ENCODE measurements around the gene SULT1E1. TPM values are rescaled to one million over a fixed set of nuclear protein-coding genes. Genes with fewer than 3 reads are reported as not detected.
A peak's percentile ranks its signal among the peaks of the same experiment; 100 is the strongest.

SULT1E1 gene
- polyA plus RNA-seq, 1 experiment: not detected

- Histone ChIP-seq H3K9me3 (ENCODE audit: control insufficient read depth, insufficient read depth, low read length) (no peaks in the 10 kb centered on the region), H3K4me3 (ENCODE audit: low read depth, low read length) (no peak overlapping the region), H3K27ac (ENCODE audit: low read depth, low read length) (no peak overlapping the region), H3K27me3 (ENCODE audit: control insufficient read depth, insufficient read depth, low read length) (no peaks in the 10 kb centered on the region)
- ChIA-PET CTCF (interaction anchor here (0.7 to 2.0 kb wide), 5 partner anchors 11 to 137 kb away, joined by 3 to 7 read pairs (median 4); no protein-coding TSS in a partner anchor), POLR2A (no interaction called here)
- no peak for DNase-seq (ENCODE audit: low read depth, low spot score)
- peak; percentile 51 for TF ChIP-seq CTCF (IDR thresholded peaks at IDR 0.05; ENCODE audit: low read depth, low read length)
Observed at GRCh38 chr4:69823481-69824186, 36.3 kb downstream of the SULT1E1 start.

- no peak for TF ChIP-seq CTCF (IDR thresholded peaks at IDR 0.05; ENCODE audit: low read depth, low read length)
- H3K27me3 ChIP-seq (ENCODE audit: control insufficient read depth, insufficient read depth, low read length): no peaks in the 10 kb centered on the region
- no peak overlapping the region for H3K27ac ChIP-seq (ENCODE audit: low read depth, low read length)
- H3K4me3 ChIP-seq (ENCODE audit: low read depth, low read length): no peak overlapping the region
- CTCF ChIA-PET: interaction anchor here (2.0 kb wide), 1 partner anchor 133 kb away, joined by 7 read pairs; no protein-coding TSS in a partner anchor
- POLR2A ChIA-PET: no interaction called here
- no peak for DNase-seq (ENCODE audit: low read depth, low spot score)
- H3K9me3 ChIP-seq (ENCODE audit: control insufficient read depth, insufficient read depth, low read length): no peaks in the 10 kb centered on the region
Observed at GRCh38 chr4:69823048-69823447, 36.9 kb downstream of the SULT1E1 start.

GRCh38 chr4:69822198-69822597 is 37.7 kb downstream of the SULT1E1 start:
- Histone ChIP-seq H3K27me3 (ENCODE audit: control insufficient read depth, insufficient read depth, low read length) (no peaks in the 10 kb centered on the region), H3K9me3 (ENCODE audit: control insufficient read depth, insufficient read depth, low read length) (no peaks in the 10 kb centered on the region), H3K4me3 (ENCODE audit: low read depth, low read length) (no peak overlapping the region), H3K27ac (ENCODE audit: low read depth, low read length) (no peak overlapping the region)
- ChIA-PET CTCF (no interaction called here), POLR2A (no interaction called here)
- no peak for TF ChIP-seq CTCF (IDR thresholded peaks at IDR 0.05; ENCODE audit: low read depth, low read length)
- DNase-seq (ENCODE audit: low read depth, low spot score): no peak

GRCh38 chr4:69818060-69818639 is 41.8 kb downstream of the SULT1E1 start:
- POLR2A ChIA-PET: no interaction called here
- no peak overlapping the region for H3K27ac ChIP-seq (ENCODE audit: low read depth, low read length)
- no peak for TF ChIP-seq CTCF (IDR thresholded peaks at IDR 0.05; ENCODE audit: low read depth, low read length)
- no peaks in the 10 kb centered on the region for H3K27me3 ChIP-seq (ENCODE audit: control insufficient read depth, insufficient read depth, low read length)
- DNase-seq (ENCODE audit: low read depth, low spot score): no peak
- H3K4me3 ChIP-seq (ENCODE audit: low read depth, low read length): no peak overlapping the region
- CTCF ChIA-PET: no interaction called here
- H3K9me3 ChIP-seq (ENCODE audit: control insufficient read depth, insufficient read depth, low read length): no peaks in the 10 kb centered on the region

- Histone ChIP-seq H3K4me3 (ENCODE audit: low read depth, low read length) (no peak overlapping the region), H3K27me3 (ENCODE audit: control insufficient read depth, insufficient read depth, low read length) (no peaks in the 10 kb centered on the region), H3K9me3 (ENCODE audit: control insufficient read depth, insufficient read depth, low read length) (no peaks in the 10 kb centered on the region), H3K27ac (ENCODE audit: low read depth, low read length) (no peak overlapping the region)
- ChIA-PET CTCF (no interaction called here), POLR2A (no interaction called here)
- DNase-seq (ENCODE audit: low read depth, low spot score): no peak
- no peak for TF ChIP-seq CTCF (IDR thresholded peaks at IDR 0.05; ENCODE audit: low read depth, low read length)
Observed at GRCh38 chr4:69816236-69816635, 43.7 kb downstream of the SULT1E1 start.

Measured in AG04450 (cell line).